ENCODE data around the gene CDK14.

CDK14 gene

DNA sequence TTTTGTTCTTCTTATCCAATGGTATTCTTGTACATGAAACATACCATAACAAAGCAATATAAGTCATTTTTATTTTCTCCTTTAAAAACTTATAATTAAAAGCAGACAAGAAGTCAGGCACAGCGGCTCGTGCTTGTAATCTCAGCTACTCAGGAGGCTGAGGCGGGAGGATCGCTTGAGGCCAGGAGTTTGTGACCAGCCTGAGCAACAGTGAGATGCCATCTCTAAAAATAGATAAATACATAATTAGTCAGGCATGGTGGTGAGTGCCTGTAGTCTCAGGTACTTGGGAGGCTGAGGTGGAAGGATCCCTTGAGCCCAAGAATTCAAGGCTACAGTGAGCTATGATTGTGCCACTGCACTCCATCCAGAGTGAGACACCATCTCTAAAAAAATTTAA, 473.0 kb downstream of the CDK14 start:
- no peaks in the 10 kb centered on the region for H3K27me3 ChIP-seq (replicated peaks; ENCODE audit: control insufficient read depth, insufficient read depth, low read length, poor library complexity, severe bottlenecking)
- no peaks in the 10 kb centered on the region for H3K36me3 ChIP-seq (ENCODE audit: control insufficient read depth, insufficient read depth, low read length)
- no peak overlapping the region for H3K4me3 ChIP-seq (ENCODE audit: insufficient read depth, low read depth, low read length, poor library complexity, severe bottlenecking)
- no peak overlapping the region for H3K27ac ChIP-seq (ENCODE audit: insufficient read depth, low read length, poor library complexity, severe bottlenecking)
- no peaks in the 10 kb centered on the region for H3K9me3 ChIP-seq (ENCODE audit: control insufficient read depth, low read length)
- DNase-seq, result no peak
- H3K4me1 ChIP-seq (ENCODE audit: control insufficient read depth, insufficient read depth, low read length, poor library complexity, severe bottlenecking), result no peaks in the 10 kb centered on the region

DNA sequence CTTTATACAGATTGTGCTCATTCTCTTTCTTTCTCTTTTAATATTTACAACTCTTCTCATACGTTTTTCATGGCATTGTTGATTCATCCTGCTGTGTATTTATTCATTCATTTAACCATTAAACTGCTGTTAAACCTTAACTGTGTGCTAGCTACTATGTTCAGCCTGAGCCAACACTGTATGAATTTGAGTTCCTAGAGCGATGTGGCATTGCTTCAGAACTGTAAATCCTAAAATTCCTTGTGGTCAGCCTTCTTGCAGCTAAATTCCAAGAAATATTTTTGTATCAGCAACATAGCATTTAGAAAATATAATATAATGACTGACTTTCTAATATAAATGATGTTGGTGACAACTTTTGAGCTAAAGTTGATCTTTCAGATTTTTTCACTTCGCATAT, 483.4 kb downstream of the CDK14 start:
- H3K4me1 ChIP-seq (ENCODE audit: control insufficient read depth, insufficient read depth, low read length, poor library complexity, severe bottlenecking), result no peaks in the 10 kb centered on the region
- H3K36me3 ChIP-seq (ENCODE audit: control insufficient read depth, insufficient read depth, low read length), result no peaks in the 10 kb centered on the region
- no peak overlapping the region for H3K4me3 ChIP-seq (ENCODE audit: insufficient read depth, low read depth, low read length, poor library complexity, severe bottlenecking)
- H3K9me3 ChIP-seq (ENCODE audit: control insufficient read depth, low read length), result no peaks in the 10 kb centered on the region
- H3K27ac ChIP-seq (ENCODE audit: insufficient read depth, low read length, poor library complexity, severe bottlenecking), result no peak overlapping the region
- no peak for DNase-seq
- no peaks in the 10 kb centered on the region for H3K27me3 ChIP-seq (replicated peaks; ENCODE audit: control insufficient read depth, insufficient read depth, low read length, poor library complexity, severe bottlenecking)

DNA sequence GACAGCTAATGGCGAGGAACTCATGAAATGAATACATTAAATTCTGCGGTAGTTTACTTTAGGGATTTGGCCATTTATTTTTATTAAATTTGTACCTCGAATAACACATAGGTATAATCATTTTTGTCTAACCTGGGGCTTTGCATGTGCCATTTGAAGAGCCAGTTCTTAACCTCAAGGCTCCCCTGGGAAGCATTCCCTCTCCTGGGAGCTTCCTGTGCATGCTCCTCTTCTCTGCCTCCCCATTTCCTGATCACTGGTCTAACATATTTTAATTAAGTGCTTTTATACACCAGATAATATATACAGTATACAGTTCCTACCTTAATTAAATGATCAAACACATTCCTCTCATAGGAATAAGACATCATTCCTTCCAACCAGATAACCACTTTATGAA, 484.2 kb downstream of the CDK14 start:
- Histone ChIP-seq H3K4me3 (ENCODE audit: insufficient read depth, low read depth, low read length, poor library complexity, severe bottlenecking) (no peak overlapping the region), H3K27ac (ENCODE audit: insufficient read depth, low read length, poor library complexity, severe bottlenecking) (no peak overlapping the region), H3K36me3 (ENCODE audit: control insufficient read depth, insufficient read depth, low read length) (no peaks in the 10 kb centered on the region), H3K9me3 (ENCODE audit: control insufficient read depth, low read length) (no peaks in the 10 kb centered on the region), H3K4me1 (ENCODE audit: control insufficient read depth, insufficient read depth, low read length, poor library complexity, severe bottlenecking) (no peaks in the 10 kb centered on the region), H3K27me3 (replicated peaks; ENCODE audit: control insufficient read depth, insufficient read depth, low read length, poor library complexity, severe bottlenecking) (no peaks in the 10 kb centered on the region)
- no peak for DNase-seq

DNA sequence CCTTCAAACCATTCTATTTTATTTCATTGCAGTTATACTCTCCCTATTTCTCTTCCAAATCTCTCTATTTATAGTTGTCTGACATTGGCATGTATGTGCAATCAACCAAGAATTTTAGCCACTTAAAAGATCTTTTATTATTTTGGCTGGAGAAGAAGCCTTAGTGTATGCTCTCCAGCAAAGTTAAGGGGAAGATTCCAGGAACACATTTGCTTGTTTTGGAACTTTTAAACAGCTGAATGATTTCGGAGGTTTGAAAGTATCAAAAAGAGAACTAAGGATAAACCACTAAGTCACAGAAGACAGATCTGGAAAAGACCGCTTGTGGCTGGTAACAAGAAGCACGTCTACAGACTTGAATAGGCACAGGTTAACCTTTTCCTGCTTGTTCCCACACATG, 485.9 kb downstream of the CDK14 start:
- Histone ChIP-seq H3K27me3 (replicated peaks; ENCODE audit: control insufficient read depth, insufficient read depth, low read length, poor library complexity, severe bottlenecking) (no peaks in the 10 kb centered on the region), H3K27ac (ENCODE audit: insufficient read depth, low read length, poor library complexity, severe bottlenecking) (no peak overlapping the region), H3K4me3 (ENCODE audit: insufficient read depth, low read depth, low read length, poor library complexity, severe bottlenecking) (no peak overlapping the region), H3K36me3 (ENCODE audit: control insufficient read depth, insufficient read depth, low read length) (no peaks in the 10 kb centered on the region), H3K4me1 (ENCODE audit: control insufficient read depth, insufficient read depth, low read length, poor library complexity, severe bottlenecking) (no peaks in the 10 kb centered on the region), H3K9me3 (ENCODE audit: control insufficient read depth, low read length) (no peaks in the 10 kb centered on the region)
- DNase-seq, result no peak

DNA sequence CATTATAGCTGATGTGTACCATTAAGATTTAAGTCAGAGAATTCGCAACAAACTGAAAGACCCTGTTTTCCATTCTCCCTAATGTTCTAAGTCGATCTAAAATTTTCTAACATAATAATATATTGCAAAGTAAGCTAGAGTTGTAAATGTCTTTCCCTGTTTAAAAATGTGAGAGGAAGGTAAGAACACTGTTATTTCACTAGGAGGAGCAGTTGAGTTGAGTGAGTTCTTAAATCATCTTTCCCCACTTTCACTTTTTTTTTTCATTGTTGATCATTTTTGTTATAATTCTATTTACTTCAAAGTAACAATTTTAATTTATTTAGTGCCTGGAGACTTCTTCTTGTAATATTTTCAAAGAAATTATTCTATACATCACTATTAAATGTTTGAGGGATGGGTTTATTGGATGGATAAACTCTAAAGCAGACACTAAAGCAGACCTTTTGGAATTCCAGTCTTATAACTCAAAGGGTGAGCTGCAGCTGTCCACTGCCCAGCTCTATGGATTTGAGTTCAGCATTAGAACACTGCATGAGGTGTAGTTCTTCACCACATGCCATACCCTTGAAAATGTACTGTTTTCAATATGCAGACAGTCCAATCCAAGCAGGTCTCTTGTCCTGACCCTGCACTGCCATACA, 486.9 kb downstream of the CDK14 start:
- Histone ChIP-seq H3K27ac (ENCODE audit: insufficient read depth, low read length, poor library complexity, severe bottlenecking) (no peak overlapping the region), H3K36me3 (ENCODE audit: control insufficient read depth, insufficient read depth, low read length) (no peaks in the 10 kb centered on the region), H3K9me3 (ENCODE audit: control insufficient read depth, low read length) (no peaks in the 10 kb centered on the region), H3K27me3 (replicated peaks; ENCODE audit: control insufficient read depth, insufficient read depth, low read length, poor library complexity, severe bottlenecking) (no peaks in the 10 kb centered on the region), H3K4me3 (ENCODE audit: insufficient read depth, low read depth, low read length, poor library complexity, severe bottlenecking) (no peak overlapping the region), H3K4me1 (ENCODE audit: control insufficient read depth, insufficient read depth, low read length, poor library complexity, severe bottlenecking) (no peaks in the 10 kb centered on the region)
- DNase-seq, result no peak

DNA sequence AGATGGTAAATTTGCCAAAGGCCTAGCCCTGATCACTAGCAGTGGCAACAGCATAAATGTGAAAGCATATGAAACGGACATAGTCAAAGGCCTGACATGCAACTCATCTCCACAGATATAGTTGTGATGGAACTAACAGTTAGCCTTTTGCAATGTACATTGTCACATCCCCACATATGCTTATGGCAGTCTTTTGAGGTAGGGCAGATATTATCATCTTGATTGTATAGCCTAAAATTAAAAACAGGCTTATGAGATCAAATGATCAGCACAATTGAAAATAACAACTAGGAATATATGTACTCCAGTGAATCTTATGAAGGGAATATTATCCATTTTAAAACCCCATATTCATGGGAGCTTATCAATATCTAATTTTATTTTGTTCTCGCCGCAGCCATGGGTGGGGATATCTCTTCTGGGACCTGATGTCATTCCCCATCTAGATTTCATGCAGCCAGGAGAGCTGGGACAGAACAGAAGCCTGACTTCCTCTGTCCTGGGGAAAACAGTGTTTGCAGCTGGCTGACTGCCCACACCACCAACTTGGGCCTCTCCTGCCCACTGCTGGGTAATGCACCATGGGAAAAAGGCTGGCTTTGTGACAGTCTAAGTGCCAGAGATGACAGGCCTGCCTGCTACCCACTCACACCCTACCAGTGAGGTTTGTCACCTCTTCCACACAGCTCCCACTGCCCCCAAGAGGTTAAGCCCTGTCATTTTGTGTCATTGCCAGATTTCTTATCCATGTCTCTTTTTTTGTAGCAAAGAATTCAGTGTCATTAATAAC, 487.9 kb downstream of the CDK14 start:
- no peaks in the 10 kb centered on the region for H3K27me3 ChIP-seq (replicated peaks; ENCODE audit: control insufficient read depth, insufficient read depth, low read length, poor library complexity, severe bottlenecking)
- no peak overlapping the region for H3K27ac ChIP-seq (ENCODE audit: insufficient read depth, low read length, poor library complexity, severe bottlenecking)
- H3K9me3 ChIP-seq (ENCODE audit: control insufficient read depth, low read length), result no peaks in the 10 kb centered on the region
- H3K4me1 ChIP-seq (ENCODE audit: control insufficient read depth, insufficient read depth, low read length, poor library complexity, severe bottlenecking), result no peaks in the 10 kb centered on the region
- H3K4me3 ChIP-seq (ENCODE audit: insufficient read depth, low read depth, low read length, poor library complexity, severe bottlenecking), result no peak overlapping the region
- H3K36me3 ChIP-seq (ENCODE audit: control insufficient read depth, insufficient read depth, low read length), result no peaks in the 10 kb centered on the region
- DNase-seq, result no peak

DNA sequence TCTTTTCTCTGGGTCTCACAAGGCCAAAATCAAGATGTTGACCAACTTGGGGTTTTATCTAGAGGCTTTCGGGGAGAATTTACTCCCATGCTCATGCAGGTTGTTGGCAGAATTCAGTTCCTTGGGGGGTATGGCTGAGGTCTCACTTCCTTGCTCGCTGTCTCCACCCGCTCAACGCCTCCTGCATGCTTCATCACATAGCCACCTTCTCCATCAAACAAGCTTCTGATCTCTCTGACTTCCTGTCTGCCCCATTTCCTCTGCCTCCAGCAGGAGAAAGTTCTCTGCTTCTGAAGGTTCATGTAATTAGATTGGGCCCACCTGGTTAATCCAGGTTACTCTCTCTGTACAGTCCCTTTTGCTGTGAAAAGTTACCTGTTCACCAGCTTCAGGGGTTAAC, 489.1 kb downstream of the CDK14 start:
- no peak for DNase-seq
- Histone ChIP-seq H3K4me3 (ENCODE audit: insufficient read depth, low read depth, low read length, poor library complexity, severe bottlenecking) (no peak overlapping the region), H3K27me3 (replicated peaks; ENCODE audit: control insufficient read depth, insufficient read depth, low read length, poor library complexity, severe bottlenecking) (no peaks in the 10 kb centered on the region), H3K36me3 (ENCODE audit: control insufficient read depth, insufficient read depth, low read length) (no peaks in the 10 kb centered on the region), H3K4me1 (ENCODE audit: control insufficient read depth, insufficient read depth, low read length, poor library complexity, severe bottlenecking) (no peaks in the 10 kb centered on the region), H3K27ac (ENCODE audit: insufficient read depth, low read length, poor library complexity, severe bottlenecking) (no peak overlapping the region), H3K9me3 (ENCODE audit: control insufficient read depth, low read length) (no peaks in the 10 kb centered on the region)

DNA sequence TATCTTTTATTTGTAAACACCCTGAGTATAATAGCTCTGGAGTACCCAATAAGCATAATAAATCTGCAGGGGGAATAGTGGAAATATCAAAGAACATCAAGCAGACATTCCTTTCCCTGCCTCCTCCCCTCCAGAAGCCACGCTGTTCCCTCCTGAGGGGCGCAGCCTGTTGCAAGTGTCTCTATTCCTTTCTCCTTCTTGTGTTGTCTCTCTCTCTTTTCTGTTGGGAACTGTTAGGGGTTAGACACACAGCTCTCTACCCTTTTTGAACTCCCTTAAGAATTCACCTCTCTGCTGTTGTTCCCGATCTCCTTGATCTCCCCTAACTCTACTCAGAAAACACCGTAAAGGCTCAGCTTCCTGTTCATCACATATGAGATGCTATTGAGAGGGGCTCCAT, 490.1 kb downstream of the CDK14 start:
- Histone ChIP-seq H3K36me3 (ENCODE audit: control insufficient read depth, insufficient read depth, low read length) (no peaks in the 10 kb centered on the region), H3K9me3 (ENCODE audit: control insufficient read depth, low read length) (no peaks in the 10 kb centered on the region), H3K27ac (ENCODE audit: insufficient read depth, low read length, poor library complexity, severe bottlenecking) (no peak overlapping the region), H3K27me3 (replicated peaks; ENCODE audit: control insufficient read depth, insufficient read depth, low read length, poor library complexity, severe bottlenecking) (no peaks in the 10 kb centered on the region), H3K4me1 (ENCODE audit: control insufficient read depth, insufficient read depth, low read length, poor library complexity, severe bottlenecking) (no peaks in the 10 kb centered on the region), H3K4me3 (ENCODE audit: insufficient read depth, low read depth, low read length, poor library complexity, severe bottlenecking) (no peak overlapping the region)
- no peak for DNase-seq

DNA sequence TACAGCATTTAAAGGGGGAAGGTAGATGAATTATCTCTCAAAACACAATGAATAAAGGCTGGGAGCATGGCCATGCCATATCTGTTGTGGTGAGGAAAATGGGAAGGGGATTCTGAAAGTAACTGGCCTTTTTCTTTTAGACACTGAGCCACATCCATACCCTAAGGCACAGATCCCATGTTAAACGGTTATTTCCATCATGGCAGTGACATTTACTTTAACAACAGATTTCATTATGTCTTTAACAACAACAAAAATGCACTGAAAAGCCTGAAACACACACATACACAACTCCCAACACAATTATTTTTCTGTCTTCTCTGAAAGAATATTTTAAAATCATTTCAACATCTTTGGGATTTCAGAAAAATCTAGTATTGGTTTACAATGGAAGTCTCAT, 492.0 kb downstream of the CDK14 start:
- no peaks in the 10 kb centered on the region for H3K36me3 ChIP-seq (ENCODE audit: control insufficient read depth, insufficient read depth, low read length)
- no peaks in the 10 kb centered on the region for H3K4me1 ChIP-seq (ENCODE audit: control insufficient read depth, insufficient read depth, low read length, poor library complexity, severe bottlenecking)
- H3K4me3 ChIP-seq (ENCODE audit: insufficient read depth, low read depth, low read length, poor library complexity, severe bottlenecking), result no peak overlapping the region
- H3K27ac ChIP-seq (ENCODE audit: insufficient read depth, low read length, poor library complexity, severe bottlenecking), result no peak overlapping the region
- DNase-seq, result no peak
- no peaks in the 10 kb centered on the region for H3K27me3 ChIP-seq (replicated peaks; ENCODE audit: control insufficient read depth, insufficient read depth, low read length, poor library complexity, severe bottlenecking)
- H3K9me3 ChIP-seq (ENCODE audit: control insufficient read depth, low read length), result no peaks in the 10 kb centered on the region

DNA sequence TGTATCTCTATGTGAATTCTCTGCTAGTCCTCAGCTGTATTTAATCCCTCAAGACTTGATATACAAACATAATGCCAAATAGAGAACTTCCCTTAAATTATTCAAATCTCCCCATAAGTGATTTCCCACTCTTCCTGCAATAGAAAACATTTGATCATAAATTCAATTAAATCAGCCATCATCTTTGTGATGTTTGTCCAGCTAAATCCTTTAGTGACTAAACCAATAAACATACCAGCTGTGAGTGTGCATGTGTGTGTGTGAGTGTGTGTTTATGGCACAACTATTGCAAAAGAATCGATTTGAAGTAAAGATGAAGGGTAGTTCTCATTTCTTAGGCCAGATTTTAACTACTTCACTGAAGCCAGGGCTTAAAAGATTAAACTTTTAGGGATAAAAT, 492.6 kb downstream of the CDK14 start:
- Histone ChIP-seq H3K27me3 (replicated peaks; ENCODE audit: control insufficient read depth, insufficient read depth, low read length, poor library complexity, severe bottlenecking) (no peaks in the 10 kb centered on the region), H3K9me3 (ENCODE audit: control insufficient read depth, low read length) (no peaks in the 10 kb centered on the region), H3K27ac (ENCODE audit: insufficient read depth, low read length, poor library complexity, severe bottlenecking) (no peak overlapping the region), H3K36me3 (ENCODE audit: control insufficient read depth, insufficient read depth, low read length) (no peaks in the 10 kb centered on the region), H3K4me3 (ENCODE audit: insufficient read depth, low read depth, low read length, poor library complexity, severe bottlenecking) (no peak overlapping the region), H3K4me1 (ENCODE audit: control insufficient read depth, insufficient read depth, low read length, poor library complexity, severe bottlenecking) (no peaks in the 10 kb centered on the region)
- no peak for DNase-seq
